OCI-LY1 (cell line): ENCODE measurements around the gene ATP11B.

Experiments used
- EZH2 ChIP-seq: fragments of 200-600 bp; sonication (generic), shearing (Covaris generic); IDR thresholded peaks from 2 replicates; pipeline ENCODE4 v1.8.0; 2017; ENCODE audit warnings: borderline replicate concordance, mixed run types, mild to moderate bottlenecking, antibody characterized with exemption, low read length, moderate library complexity, mixed read lengths
- TF ChIP-seq, protein P1 (sequence below): fragments of 200-600 bp; sonication (generic), shearing (Covaris generic); IDR thresholded peaks from 2 replicates; pipeline ENCODE4 v1.5.1; 2017; ENCODE audit warnings: mild to moderate bottlenecking, antibody characterized with exemption, low read length, moderate library complexity, mixed read lengths

DNA sequence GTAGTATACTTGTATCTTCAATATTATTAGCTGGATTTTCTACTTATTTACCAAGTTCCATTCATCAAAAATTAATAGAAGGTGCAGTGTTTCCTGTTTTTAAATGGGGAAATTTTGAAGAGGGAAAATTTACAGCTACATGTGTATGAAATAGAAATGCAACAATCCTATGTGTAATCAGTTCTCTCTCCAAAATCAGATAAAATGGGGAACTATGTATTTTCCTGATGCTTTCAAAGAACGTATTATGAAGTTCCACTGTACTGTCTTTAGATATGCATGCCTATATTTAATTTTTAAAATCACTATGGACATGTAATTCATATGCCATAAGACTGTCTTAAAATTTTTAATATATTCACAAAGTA lies 143.6 kb downstream of the ATP11B start:
- TF ChIP-seq, protein P1, sequence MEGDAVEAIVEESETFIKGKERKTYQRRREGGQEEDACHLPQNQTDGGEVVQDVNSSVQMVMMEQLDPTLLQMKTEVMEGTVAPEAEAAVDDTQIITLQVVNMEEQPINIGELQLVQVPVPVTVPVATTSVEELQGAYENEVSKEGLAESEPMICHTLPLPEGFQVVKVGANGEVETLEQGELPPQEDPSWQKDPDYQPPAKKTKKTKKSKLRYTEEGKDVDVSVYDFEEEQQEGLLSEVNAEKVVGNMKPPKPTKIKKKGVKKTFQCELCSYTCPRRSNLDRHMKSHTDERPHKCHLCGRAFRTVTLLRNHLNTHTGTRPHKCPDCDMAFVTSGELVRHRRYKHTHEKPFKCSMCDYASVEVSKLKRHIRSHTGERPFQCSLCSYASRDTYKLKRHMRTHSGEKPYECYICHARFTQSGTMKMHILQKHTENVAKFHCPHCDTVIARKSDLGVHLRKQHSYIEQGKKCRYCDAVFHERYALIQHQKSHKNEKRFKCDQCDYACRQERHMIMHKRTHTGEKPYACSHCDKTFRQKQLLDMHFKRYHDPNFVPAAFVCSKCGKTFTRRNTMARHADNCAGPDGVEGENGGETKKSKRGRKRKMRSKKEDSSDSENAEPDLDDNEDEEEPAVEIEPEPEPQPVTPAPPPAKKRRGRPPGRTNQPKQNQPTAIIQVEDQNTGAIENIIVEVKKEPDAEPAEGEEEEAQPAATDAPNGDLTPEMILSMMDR, result no peak
- no peak for TF ChIP-seq EZH2
